DMS 273 treated with DMSO at 0.1 percent for 48 hours (cell line): ENCODE data around the gene N4BP2L2.

Experiments
- DNase-seq: peaks from one replicate; lab custom pipeline; 2025; lab: John Stamatoyannopoulos, UW

Gene N4BP2L2

GRCh38 chr13:32456591-32456990 lies 82.0 kb downstream of the N4BP2L2 start:
- DNase-seq = no peak

- DNase-seq = no peak
These were observed 83.0 kb downstream of the N4BP2L2 start for GRCh38 chr13:32455594-32455903.

- no peak for DNase-seq
These were observed 83.6 kb downstream of the N4BP2L2 start for GRCh38 chr13:32454886-32455593.

- no peak for DNase-seq
These were observed 84.6 kb downstream of the N4BP2L2 start for GRCh38 chr13:32453981-32454380.

GRCh38 chr13:32448972-32449371 lies 89.6 kb downstream of the N4BP2L2 start:
- DNase-seq = no peak

GRCh38 chr13:32447894-32448623 lies 90.5 kb downstream of the N4BP2L2 start:
- no peak for DNase-seq

- no peak for DNase-seq
These were observed 91.7 kb downstream of the N4BP2L2 start for GRCh38 chr13:32446773-32447465.

- DNase-seq = no peak
These were observed 92.4 kb downstream of the N4BP2L2 start for GRCh38 chr13:32446220-32446619.

GRCh38 chr13:32445461-32445860 lies 93.1 kb downstream of the N4BP2L2 start:
- no peak for DNase-seq

- no peak for DNase-seq
These were observed 95.5 kb downstream of the N4BP2L2 start for GRCh38 chr13:32443111-32443510.

- no peak for DNase-seq
These were observed 99.7 kb downstream of the N4BP2L2 start for GRCh38 chr13:32438871-32439270.

- DNase-seq = peak; percentile 15
These were observed 105.7 kb downstream of the N4BP2L2 start for GRCh38 chr13:32432856-32433255.

- DNase-seq = no peak
These were observed 107.2 kb downstream of the N4BP2L2 start for GRCh38 chr13:32431361-32431760.

- DNase-seq = no peak
These were observed 108.4 kb downstream of the N4BP2L2 start for GRCh38 chr13:32430018-32430747.

GRCh38 chr13:32429433-32429909 lies 109.1 kb downstream of the N4BP2L2 start:
- no peak for DNase-seq

- DNase-seq = no peak
These were observed 109.8 kb downstream of the N4BP2L2 start for GRCh38 chr13:32428581-32429432.

GRCh38 chr13:32427852-32428580 lies 110.6 kb downstream of the N4BP2L2 start, which contains the start of gene N4BP2L1:
Gene N4BP2L1, minus strand, starts transcription at chr13:32428130. Its CDS starts 48 bp downstream, at chr13:32428082.
- DNase-seq = no peak

- no peak for DNase-seq
These were observed 111.4 kb downstream of the N4BP2L2 start for GRCh38 chr13:32426990-32427851.

GRCh38 chr13:32426191-32426989 lies 112.2 kb downstream of the N4BP2L2 start:
- no peak for DNase-seq
